Activated CD4-positive, alpha-beta T cell treated with anti-CD3 and anti-CD28 coated beads for 48 hours (primary cell): ENCODE data around the gene RGP1.
A peak's percentile ranks its signal among the peaks of the same experiment; 100 is the strongest.

Experiments used
- DNase-seq: peaks from one replicate; pipeline ENCODE4 v3.0.0-alpha.2; 2020

RGP1 gene

DNA sequence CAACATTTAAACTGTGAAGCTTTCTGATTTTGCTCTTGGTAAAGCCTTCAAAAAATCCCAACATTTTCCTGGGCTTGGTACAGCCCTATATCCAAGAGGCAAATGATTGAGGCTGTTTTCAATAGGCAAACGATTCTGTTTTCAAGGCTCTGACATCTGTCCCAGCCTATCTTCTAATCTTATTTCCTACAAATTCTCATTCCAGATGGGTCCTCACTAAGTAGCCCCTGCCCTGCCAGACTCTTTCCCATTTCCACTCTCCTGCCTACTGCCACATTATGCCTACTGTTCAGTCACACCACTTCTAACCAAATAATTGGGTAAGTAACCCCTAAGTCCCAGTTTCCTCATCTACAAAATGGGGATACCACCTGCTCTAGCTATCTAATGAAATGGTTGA is 3.5 kb upstream of the RGP1 start:
- no peak for DNase-seq

DNA sequence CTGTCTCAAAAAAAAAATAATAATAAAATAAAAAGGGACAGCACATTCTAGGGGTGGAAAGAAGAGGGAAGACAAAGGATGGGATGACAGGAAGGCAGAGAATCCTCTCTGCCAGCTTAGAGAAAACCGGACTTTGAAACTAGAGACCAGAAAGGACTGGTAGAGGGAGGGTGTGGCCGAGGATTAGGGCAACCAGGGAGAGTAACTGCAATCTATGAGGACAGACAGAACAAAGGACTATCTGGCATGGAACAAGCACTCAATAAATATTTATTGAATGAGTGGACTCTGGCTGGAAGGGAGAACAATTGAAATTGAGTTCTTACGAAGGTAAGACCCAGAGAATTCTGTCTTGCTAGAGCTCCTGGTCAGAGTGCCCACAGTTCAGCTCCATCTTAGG is 2.5 kb upstream of the RGP1 start:
- no peak for DNase-seq

DNA sequence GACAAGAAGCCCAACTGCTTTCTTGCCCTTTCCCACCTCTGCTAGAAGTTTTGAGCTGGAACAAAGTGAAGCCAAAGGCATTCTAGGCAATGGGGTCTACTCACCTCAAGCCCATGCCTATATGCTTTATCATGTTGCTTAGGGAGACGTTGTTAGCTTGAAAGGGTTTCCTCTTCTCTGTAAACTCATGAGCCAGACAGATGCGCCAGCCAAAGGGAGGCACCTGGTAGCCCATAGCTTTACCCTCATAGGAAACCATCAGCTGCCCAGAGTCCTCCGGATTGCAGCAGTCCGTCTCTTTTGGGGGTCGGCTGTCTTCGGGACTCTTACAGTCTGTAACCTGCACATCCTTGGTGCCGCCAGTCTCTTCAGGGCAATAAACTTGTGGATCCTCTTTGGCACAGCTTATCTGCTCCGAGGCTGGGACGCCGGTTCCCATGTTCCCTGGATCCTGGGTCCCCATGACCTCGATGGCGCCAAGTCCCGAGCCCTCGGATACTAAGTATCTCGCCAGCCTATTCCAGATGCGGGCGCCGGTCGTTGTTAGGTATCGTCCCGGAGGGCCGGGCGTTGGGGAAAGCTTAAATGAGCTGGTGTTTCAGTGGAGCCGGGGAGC is 737 bp upstream of the RGP1 start:
- DNase-seq, result peak; percentile 15

DNA sequence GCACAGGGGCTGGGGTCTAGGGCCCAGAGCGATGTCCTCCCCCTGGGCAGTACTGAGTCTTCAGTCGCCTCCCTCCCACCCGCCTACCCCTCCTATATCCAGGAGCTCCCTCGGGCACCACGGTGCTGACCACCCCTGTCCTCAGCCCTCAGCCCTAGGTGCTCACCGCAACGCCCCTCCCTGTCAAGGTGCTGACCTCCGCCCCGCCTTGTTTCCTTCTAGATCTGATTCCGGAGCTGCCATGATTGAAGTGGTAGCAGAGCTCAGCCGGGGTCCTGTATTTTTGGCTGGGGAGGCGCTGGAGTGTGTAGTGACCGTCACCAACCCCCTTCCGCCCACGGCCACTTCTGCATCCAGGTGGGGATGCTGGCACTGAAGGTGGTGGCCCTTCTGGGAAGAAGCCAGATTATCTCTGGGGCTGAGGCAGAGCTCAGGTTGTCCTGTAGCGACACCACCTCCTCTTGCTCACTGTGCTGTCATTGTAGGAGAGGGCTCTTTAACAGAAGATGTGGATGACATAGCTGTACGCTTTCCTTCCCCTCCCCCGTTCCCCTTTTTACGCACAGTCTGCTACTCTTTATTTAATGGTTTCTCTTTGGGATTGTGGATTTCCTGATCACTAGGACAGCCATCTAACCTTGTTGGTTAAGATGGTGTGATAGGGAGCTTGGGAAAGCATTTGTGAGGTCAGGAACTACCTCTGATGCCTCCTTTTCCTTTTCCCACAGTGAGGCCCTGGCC is 598 bp downstream of the RGP1 start:
- DNase-seq, result peak; percentile 53

DNA sequence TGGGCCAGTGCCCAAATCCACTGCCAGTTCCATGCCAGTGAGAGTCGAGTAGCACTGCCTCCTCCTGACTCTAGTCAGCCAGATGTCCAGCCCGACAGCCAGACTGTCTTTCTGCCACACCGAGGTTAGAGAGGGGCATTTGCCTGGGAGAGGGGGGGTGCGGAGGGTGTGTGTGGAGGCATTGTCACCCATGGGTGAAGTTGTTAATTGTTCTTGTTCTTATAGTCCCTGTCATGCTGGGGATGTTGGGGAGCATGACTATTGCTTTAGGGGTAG is 1.1 kb downstream of the RGP1 start:
- DNase-seq, result no peak

DNA sequence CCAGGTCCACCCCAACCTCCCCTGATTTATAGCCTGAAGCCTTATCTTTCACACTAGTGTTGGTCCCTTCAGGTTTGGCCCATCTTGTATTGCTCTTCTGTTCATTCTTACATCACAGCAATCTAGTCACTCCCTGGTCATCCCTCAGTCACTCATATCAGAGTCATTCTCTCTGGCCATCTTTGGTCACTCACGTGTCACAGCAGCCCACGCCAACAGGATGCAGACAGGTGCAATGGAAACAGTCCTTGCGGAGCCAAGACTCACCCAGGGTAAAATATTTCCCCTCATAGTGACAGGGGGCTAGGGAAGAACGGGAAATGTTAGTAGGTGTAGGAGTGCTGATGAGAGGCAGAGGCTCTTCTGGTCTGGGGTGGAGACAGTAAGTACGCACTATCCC is 4.4 kb downstream of the RGP1 start:
- DNase-seq, result no peak

DNA sequence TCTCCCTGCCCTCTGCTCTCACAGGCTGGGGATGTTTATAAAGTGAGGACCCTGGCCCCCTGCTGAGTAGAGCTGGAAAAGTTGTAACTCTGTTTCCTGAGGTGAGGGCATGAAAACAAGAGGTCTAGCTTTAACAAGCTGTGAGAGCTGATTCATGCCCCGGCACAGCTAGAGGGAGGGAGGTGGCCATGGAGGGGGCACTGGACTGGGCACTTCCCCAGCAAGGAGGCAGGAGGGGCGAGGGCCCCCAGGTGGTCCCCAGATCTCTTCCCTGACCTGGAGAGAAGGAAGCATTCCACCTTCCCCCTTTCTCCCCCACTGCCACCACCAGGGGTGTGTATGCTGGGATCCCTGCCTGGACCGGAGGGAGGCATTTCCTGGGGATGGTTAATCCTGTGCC is 5.2 kb downstream of the RGP1 start, which contains the start of gene MSMP:
TSS of gene MSMP (minus strand) at position 13 of the 400 bp plus-strand sequence. CDS start 147 bp downstream, outside the sequence.
- DNase-seq, result no peak

DNA sequence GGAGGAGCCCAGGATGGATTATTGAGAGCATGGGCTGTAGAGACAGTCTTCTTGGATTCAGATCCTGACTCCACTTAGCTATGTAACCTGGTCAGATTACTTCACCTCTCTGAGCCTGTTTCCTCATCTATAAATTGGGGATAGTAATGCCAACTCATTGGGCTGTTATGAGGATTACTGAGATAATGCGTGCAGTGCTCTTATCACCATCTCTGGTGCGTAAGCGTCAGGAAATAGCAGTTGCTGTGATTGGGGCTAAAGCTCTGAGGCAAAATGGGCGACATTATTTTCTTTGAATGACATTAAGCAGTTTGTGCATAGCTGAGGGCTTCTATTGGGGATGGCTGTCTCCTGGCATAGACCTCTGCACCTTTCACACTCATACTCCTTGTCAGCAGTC is 6.0 kb downstream of the RGP1 start:
- no peak for DNase-seq

DNA sequence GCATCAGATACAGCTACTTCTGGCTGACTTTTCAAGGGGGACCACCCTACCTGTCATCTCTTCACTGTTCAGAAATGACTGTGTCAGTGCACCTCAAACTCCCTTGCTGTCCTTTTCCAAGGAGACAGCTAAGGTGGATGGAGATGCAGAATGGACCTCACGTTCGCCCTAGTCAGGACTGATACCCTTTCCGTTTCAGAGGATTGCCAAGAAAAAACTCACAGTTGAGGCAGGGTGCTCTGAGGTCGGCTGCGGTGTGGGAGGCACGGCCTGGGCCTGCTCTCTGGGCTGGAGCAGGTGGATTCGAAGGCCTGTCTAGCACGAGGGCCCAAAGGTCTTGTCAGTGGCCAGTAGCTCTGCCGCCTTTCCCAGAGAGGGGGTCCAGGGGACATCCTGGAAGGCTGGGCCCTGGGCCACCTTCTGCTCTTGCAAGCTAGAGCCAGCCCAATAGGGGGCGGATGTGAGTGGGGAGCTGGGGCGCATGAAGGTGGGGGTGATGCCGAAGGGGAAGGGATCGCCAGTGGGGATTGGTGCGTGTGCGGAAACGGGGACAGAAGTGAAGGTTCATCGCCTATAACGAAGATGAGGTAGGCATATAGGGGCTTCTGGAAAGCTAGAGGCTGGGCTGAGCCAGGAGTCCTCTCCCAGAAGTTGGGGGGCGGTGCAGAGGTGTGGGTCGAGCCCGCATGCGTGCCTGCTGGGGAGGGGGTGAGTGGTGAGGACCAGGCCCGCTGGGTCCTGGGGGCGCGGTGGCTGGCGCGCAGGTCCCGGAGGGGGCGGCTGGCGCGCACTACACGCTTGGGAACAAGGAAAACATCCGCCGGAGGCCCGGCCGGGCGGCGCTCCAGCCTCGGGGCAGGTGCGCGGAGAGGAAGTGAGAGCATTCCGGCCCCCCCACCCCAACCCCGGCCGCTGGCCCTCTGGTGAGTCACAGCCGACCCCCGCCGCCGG is 7.5 kb downstream of the RGP1 start:
- DNase-seq, result peak; percentile 90

DNA sequence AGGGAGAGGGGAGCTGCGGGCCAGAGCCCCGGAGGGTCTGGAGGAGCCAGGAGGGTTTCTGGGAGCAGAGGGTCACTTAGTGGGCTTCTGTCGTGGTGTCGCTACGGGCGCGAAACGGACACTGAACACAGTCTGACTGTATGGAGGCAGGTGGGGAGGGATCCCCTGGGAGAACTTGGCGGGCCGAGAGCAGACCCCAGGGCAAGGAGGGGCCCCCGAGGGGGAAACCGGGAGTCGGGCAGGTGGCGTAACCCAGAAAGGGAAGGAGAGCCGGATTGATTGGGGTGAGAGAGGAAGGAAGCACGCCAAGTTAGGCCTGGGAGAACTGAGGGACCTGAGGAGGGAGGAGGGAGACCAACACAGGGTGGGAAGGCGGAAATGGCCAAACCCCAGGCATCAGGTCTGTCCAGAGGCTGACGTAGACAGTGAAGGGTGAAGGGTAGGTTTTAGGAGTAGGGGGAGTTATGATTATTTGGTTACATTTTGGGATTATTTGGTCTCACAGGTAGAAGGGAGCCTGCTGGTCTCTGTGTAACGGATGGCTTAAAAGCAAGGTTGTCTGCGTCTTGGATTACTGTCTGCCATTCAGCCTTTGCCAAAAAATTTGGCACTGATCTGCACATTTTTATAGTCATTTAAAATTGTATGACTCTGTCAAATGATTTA is 8.3 kb downstream of the RGP1 start:
- peak; percentile 28 for DNase-seq

DNA sequence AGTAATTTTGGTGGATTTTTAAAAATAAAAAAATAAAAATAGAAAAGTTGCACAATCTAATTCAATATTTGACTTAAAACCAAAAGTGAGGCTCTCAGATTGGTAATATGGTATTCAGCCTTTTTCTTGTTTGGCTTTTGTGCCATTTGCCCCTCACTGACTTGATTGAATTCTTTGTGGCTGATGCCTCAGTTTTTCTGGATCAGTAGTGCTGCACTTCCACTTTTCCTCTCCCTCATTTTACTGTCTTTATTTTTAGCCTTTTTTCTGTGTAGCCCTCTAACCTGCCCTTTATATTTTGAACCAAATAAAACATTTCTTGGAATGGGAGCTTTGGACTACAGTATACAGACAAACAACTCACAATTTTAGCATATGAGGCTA is 8.8 kb downstream of the RGP1 start:
- no peak for DNase-seq

DNA sequence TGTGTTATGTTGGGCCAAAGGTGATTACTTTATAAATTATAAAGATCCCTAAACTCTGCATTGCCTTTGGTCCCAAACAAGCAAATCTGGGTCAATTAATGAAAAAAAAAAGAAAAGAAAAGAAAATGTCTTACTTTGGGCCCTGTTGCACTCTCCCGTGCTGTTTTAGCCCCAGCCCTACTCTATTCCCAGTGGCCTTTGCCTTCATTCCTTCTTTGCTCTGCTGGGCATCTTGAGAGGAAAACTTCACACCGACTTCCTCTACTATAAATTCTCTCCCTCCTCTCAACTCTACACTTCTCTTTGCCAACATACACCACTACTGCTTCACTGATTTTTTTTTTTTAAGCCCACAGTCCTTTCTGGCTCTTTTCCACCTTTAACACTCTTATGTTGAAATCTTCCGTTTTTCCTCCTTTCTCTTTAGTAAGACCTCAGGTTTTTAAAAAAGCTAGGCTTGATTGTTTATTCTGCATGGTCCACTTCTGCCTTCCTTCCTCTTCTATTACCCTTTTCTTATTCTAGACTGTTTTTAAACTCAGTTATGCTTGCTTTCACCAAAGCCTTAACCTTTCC is 9.5 kb downstream of the RGP1 start:
- no peak for DNase-seq

DNA sequence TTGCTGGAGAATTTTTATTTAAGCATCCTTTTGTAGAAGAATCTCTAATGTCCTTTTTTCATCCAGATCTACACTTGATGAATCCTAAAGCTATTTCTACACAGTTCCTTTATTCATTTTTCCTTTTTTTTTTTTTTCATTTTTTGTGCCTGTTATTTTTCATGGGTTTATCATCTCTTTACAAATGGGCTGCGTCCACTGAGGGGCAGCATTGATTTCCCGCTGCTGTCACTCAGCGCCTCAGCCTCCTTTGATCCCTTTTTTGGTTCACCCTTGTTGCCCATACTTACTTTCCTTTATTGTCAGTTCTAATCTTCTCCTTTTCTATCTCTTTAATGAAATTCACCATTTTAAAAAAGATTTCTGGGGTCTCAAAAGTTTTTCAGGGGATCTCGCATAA is 10.7 kb downstream of the RGP1 start:
- no peak for DNase-seq

DNA sequence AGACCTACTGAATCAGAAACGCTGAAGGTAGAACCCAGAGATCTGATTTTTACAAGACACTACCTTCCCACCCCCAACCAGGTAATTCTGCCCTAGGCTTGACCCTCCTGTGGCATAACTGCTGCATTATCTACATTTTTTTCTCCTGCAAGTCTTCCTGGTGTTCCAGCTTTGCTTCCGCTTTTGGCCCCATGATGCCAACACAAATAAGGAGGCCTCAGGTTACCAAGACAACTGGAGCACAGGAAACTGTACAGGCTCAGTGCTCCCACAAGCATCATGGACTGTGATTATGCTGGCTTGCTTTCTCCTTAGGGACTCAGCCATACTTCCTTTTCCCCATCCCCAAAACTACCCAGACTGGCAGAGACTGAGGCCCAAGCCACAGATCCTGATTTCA is 11.6 kb downstream of the RGP1 start:
- DNase-seq, result no peak

DNA sequence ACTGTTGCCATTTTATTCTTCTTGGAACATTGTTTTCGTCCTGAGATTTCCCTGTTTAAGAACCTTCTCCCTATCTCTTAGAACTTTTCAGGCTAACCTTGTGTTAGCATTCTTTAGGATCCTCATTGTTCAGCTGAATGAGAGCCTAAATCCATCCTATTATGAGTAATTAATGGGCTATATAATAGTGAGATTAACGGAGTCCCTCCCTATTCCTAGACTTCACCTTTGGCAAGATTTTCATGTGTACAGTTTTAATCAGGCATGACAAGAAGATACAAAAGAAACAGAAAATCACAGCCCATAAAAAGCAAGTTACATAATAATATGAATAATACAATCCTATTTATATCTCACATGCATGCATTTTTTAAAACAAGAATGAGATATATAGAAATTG is 14.1 kb downstream of the RGP1 start:
- no peak for DNase-seq

DNA sequence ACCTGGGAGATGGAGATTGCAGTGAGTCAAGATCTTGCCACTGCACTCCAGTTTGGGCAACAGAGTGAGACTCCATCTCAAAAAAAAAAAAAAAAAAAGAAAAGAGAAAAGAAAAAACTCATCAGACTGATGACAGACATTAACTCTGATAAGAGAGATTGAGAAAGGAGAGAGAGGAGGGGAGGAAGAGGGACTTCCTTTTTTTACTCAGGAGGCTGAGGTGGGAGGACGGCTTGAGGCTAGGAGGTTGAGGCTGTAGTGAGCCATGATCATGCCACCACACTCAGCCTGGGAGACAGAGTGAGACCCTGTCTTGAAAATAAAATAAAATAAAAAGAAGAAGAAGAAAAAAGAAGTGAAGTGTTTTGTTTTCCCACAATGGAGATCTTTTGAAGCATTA is 14.7 kb downstream of the RGP1 start:
- no peak for DNase-seq

DNA sequence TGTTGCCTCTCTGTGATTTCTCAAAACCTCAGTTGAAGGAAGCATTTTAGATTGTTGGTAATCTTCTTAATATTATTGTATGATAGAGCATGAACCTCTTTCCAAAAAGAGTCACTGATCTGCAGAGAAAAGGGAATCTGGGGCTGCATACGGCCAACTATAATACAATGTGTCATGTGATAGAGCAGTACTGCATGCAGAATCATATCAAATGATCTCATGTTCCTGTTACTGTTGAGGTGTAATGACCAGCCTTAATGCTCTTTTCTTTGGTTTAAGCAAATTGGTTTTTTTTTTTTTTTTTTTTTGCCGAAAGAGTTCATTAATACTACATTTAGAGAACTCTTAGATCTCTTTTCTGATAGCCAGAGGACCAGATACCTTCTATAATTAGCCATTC is 17.9 kb downstream of the RGP1 start:
- DNase-seq, result no peak

DNA sequence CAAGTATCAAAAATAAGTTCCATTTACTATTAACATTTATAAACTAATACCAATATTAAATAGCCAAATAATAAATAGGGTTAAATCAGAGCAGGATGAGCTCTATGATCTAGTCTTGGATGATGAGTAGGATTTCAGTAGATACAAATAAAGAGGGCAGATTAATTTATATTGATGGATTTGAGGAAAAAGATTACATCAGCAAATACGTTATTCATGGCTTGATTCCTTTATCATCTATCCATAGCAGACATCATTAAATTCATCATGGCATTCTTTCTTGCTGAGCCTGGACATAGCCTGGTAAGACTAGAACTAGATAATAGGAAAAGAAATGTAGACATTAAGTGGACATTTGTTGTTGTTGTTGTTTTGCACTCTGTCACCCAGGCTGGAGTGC is 18.4 kb downstream of the RGP1 start:
- no peak for DNase-seq

DNA sequence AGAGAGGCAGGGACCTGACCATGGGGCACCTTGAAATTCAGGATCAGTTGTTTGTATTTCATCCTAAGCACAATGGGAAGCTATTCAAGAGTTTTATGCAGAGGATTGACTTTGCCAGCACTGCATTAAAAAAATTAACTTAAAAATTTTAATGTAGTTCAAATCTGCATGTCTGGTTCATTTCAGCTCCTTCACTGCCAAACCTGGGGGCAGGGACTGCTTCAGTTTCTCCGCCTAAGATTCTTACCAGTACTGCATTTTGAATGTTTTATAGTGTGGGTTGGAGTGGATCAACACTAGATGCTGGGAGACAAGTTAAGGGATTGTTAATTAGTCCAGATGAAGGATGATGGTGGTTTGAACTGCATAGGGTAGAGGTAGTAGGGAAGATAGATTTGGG is 20.7 kb downstream of the RGP1 start:
- no peak for DNase-seq

DNA sequence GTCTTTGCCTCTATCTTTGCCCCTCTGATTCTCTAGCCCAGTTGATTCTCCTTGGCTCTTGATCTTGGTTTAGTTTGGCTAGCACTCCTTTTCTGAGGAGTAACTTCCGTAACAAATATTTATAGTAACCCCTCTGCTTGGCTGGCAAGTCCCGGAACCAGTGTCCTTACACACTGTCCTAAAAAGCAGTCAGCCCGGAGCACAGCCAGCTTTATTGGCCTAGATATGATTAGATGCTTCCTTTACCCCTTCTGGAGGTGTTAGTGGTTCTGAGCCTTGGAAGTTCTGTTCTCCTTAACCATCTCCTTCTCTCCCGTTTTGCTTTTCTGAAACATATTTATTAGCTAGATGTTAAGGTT is 22.0 kb downstream of the RGP1 start:
- DNase-seq, result no peak

DNA sequence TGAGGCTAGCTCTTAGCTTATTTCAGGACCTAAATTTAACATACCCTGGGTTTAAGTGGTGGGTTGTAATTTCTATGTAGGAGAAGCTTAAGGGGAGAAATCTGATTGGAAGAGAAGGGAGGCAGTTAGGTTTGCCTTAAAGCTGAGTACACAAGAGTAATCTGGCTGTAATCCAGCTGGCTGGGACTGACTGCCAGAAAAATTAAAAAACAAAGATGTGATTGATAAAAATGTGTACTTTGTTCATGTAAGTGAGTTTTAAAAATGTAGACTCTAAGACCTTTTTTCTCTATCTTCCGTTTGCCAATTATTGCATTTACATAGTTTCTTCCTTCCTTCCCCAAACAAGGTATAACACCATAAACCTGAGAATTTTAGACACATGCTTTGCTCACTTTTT is 22.4 kb downstream of the RGP1 start:
- DNase-seq, result no peak

DNA sequence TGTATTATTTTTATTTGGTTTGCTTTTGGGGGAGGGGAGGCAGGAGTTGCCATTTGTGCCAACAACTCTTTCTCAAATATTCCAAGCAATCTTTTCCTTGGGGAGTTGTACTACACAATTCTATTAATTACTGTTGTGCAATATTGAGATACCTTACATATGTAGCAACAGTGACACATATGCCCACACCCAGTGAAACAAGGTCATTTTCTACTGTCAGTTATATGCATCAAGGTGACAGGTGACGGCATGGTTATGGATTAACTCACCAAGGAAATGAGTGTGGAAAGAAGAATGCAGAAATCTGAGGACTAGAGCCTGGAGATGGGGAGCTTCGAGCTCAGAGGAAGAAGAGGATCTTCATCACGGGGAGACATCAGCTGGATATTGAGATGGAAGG is 22.9 kb downstream of the RGP1 start:
- DNase-seq, result no peak
